Suprapubic skin (tissue), 4 donors: ENCODE results near the gene SEPTIN11. TPM values are rescaled to one million over a fixed set of nuclear protein-coding genes. Genes with fewer than 3 reads are reported as not detected.

Source experiments
- DNase-seq, 2 donors: peaks; one replicate each; pipeline ENCODE4 v3.0.0-alpha.2; 2019; ENCODE audit warnings: low spot score in 2 of 2
- H3K27ac ChIP-seq: fragments of 200-600 bp; sonication (generic); one replicate; pipeline ENCODE4 v1.5.1; 2019
- H3K27me3 ChIP-seq: fragments of 200-600 bp; sonication (generic); one replicate; pipeline ENCODE4 v1.5.1; 2019
- H3K36me3 ChIP-seq: fragments of 200-600 bp; sonication (generic); one replicate; pipeline ENCODE4 v1.5.1; 2019
- H3K4me1 ChIP-seq: fragments of 200-600 bp; sonication (generic); one replicate; pipeline ENCODE4 v1.5.1; 2019
- H3K4me3 ChIP-seq: fragments of 200-600 bp; sonication (generic); one replicate; pipeline ENCODE4 v1.5.1; 2019; ENCODE audit warnings: mild to moderate bottlenecking
- H3K9me3 ChIP-seq: fragments of 200-600 bp; sonication (generic); one replicate; pipeline ENCODE4 v1.5.1; 2019
- CTCF ChIP-seq, 2 donors: fragments of 200-600 bp in 1 of 2; fragments of 450-650 bp in 1 of 2; sonication (generic) in 1 of 2; IDR thresholded peaks; one replicate each; pipeline ENCODE4 v1.5.1; 2016 to 2019; ENCODE audit warnings: antibody characterized with exemption in 2 of 2, mild to moderate bottlenecking in 1 of 2, moderate library complexity in 1 of 2
- EP300 ChIP-seq: sonication (generic); formaldehyde crosslinking; IDR thresholded peaks from one replicate; pipeline ENCODE4 v1.6.1; 2017; ENCODE audit warnings: antibody characterized with exemption
- POLR2A ChIP-seq, 2 donors: fragments of 450-650 bp; IDR thresholded peaks; one replicate each; pipeline ENCODE4 v1.6.1; 2017; ENCODE audit warnings: antibody characterized with exemption in 2 of 2, mild to moderate bottlenecking in 2 of 2, moderate library complexity in 2 of 2
- POLR2AphosphoS5 ChIP-seq, 3 donors: sonication (generic); formaldehyde crosslinking; IDR thresholded peaks; one replicate each; pipeline ENCODE4 v1.6.1; 2017; ENCODE audit warnings: antibody characterized with exemption in 3 of 3
- WGBS: methylation state at CpG from one replicate; pipeline ENCODE4 v1.1.5; 2018; 5-methylcytosine and 5-hydroxymethylcytosine counted together
- total RNA-seq, 4 donors: library from RNA; depleted of rRNA; stranded (reverse); fragments of >200 nt; gene quantifications; one replicate each; pipeline ENCODE4 v1.1.0, GENCODE V29; 2016

SEPTIN11 gene
- 10 to 100 TPM; 18.6 to 41.6 (median 25.1) TPM for total RNA-seq

DNA sequence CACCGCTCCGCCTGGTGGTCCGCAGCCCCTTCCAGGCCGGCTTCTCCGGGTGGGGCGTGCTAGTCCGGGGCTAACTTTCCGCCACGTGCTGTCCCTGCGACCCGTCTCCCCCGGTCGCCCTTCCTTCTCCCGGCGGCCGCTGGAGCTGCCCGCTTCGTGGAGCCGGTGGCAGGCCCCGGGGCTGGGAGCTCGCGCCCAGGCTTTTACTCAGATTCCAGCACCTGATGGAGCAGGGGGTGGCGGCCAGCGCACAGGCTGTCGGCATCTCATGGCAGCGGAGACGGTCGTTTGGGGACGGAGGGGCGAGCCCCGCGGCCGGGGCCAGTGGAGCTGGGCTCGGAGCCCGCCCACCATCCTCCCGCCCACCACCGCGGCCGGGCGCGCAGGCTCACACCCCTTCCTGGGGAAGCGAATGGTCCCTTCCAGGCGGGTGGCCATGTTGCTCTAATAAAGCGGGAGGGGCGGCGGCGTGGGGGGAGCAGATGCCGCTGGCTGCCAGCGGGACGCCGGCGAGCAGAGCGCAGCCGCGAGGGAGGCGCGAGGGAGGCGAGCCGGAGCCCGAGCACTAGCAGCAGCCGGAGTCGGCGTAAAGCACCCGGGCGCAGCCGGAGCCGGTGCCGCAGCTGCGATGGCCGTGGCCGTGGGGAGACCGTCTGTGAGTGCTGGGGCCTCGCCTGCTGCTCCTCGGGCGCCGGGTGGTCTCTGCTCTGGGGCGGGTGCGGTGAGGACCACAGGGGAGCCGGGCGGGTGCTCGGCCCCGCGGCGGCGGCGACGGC, at the start of gene SEPTIN11:
Gene SEPTIN11 (plus strand): TSS at position 477 of the 776 bp plus-strand sequence. CDS start 152 bp downstream, at position 629.
- Histone ChIP-seq H3K36me3 (no peaks in the 10 kb centered on the region), H3K4me1 (peaks cover 49% of the 10 kb centered on the region), H3K27me3 (no peaks in the 10 kb centered on the region), H3K27ac (peak within 1 kb of the TSS; percentile 96), H3K4me3 (peak within 1 kb of the TSS; percentile 81), H3K9me3 (no peaks in the 10 kb centered on the region)
- DNase-seq: peak; percentile 96
- TF ChIP-seq POLR2A (IDR thresholded peaks at IDR 0.05): peak; percentile 19 to 88
- no peak for TF ChIP-seq CTCF (IDR thresholded peaks at IDR 0.05)
- TF ChIP-seq POLR2AphosphoS5 (IDR thresholded peaks at IDR 0.05): peak; percentile 27 to 91 (median 60)
- no CpG with 5 or more reads among the region's 87 CpGs for WGBS

- Histone ChIP-seq H3K36me3 (no peaks in the 10 kb centered on the region), H3K9me3 (no peaks in the 10 kb centered on the region), H3K27me3 (peaks cover 24% of the 10 kb centered on the region), H3K4me1 (peaks cover 12% of the 10 kb centered on the region), H3K27ac (no peak overlapping the region), H3K4me3 (no peak overlapping the region)
- 58% methylated on average over 3 of the region's 3 CpGs for WGBS
- DNase-seq: no peak
- TF ChIP-seq EP300 (no peak), CTCF (IDR thresholded peaks at IDR 0.05) (no peak), POLR2A (IDR thresholded peaks at IDR 0.05) (no peak), POLR2AphosphoS5 (IDR thresholded peaks at IDR 0.05) (no peak)
Measured at GRCh38 chr4:76902233-76902890, 47.2 kb upstream of the SEPTIN11 start.

DNA sequence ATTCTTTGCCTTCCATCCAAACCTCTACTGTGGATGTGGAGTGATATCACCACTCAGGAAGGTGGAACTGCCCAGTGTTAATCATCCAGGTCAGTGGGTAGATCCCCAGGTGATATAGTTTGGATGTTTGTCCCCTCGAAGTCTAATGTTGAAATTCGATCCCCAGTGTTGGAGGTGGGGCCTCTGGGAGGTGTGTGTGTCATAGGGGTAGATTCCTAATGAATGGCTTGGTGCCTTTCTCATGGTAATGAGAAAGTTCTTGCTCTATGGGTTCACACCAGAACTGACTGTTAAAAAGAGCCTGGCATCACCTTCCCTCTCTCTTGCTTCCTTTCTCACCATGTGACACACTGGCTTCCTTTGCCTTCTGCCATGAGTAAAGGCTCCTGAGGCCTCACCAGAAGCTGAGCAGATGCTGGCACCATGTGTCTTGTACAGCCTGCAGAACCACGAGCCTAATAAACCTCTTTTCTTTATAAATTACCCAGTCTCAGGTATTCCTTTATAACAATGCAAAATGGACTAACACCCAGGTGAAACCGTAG, 44.8 kb upstream of the SEPTIN11 start:
- no peak for DNase-seq
- Histone ChIP-seq H3K4me3 (no peak overlapping the region), H3K9me3 (no peaks in the 10 kb centered on the region), H3K4me1 (no peaks in the 10 kb centered on the region), H3K36me3 (no peaks in the 10 kb centered on the region), H3K27me3 (peaks cover 3% of the 10 kb centered on the region), H3K27ac (no peak overlapping the region)
- TF ChIP-seq CTCF (IDR thresholded peaks at IDR 0.05) (no peak), POLR2A (IDR thresholded peaks at IDR 0.05) (no peak), EP300 (no peak), POLR2AphosphoS5 (IDR thresholded peaks at IDR 0.05) (no peak)
- WGBS: 80% methylated on average over 4 of the region's 4 CpGs

- DNase-seq: no peak
- Histone ChIP-seq H3K4me3 (no peak overlapping the region), H3K4me1 (no peaks in the 10 kb centered on the region), H3K36me3 (no peaks in the 10 kb centered on the region), H3K27me3 (no peaks in the 10 kb centered on the region), H3K9me3 (no peaks in the 10 kb centered on the region), H3K27ac (no peak overlapping the region)
- TF ChIP-seq POLR2A (IDR thresholded peaks at IDR 0.05): no peak
- TF ChIP-seq CTCF (IDR thresholded peaks at IDR 0.05): no peak
- no peak for TF ChIP-seq EP300
- TF ChIP-seq POLR2AphosphoS5 (IDR thresholded peaks at IDR 0.05): no peak
- 63% methylated on average over 1 of the region's 1 CpG for WGBS
Measured at GRCh38 chr4:76905521-76905920, 44.0 kb upstream of the SEPTIN11 start.

GRCh38 chr4:76909711-76910110, 39.8 kb upstream of the SEPTIN11 start:
- H3K27ac ChIP-seq: no peak overlapping the region
- 100% methylated on average over 1 of the region's 1 CpG for WGBS
- no peaks in the 10 kb centered on the region for H3K4me1 ChIP-seq
- H3K9me3 ChIP-seq: no peaks in the 10 kb centered on the region
- TF ChIP-seq EP300 (no peak), POLR2AphosphoS5 (IDR thresholded peaks at IDR 0.05) (no peak), CTCF (IDR thresholded peaks at IDR 0.05) (no peak), POLR2A (IDR thresholded peaks at IDR 0.05) (no peak)
- no peaks in the 10 kb centered on the region for H3K36me3 ChIP-seq
- DNase-seq: no peak
- no peak overlapping the region for H3K4me3 ChIP-seq
- no peaks in the 10 kb centered on the region for H3K27me3 ChIP-seq
